CD4-positive, alpha-beta T cell treated with Interleukin-1 beta for 1 hour (primary cell): ENCODE data around the gene GPN1.
"Not testable (repeated sequence)": the region's sequence is repeated elsewhere in the genome, so short reads cannot be mapped to it uniquely, and the experiment has no call there.

Experiments used
- DNase-seq, 2 donors: peaks; one replicate each; pipeline ENCODE4 v3.0.0-alpha.2; 2020 to 2022

Gene GPN1

GRCh38 chr2:27628767-27629709 lies at the start of gene GPN1, which contains the start of gene CCDC121:
GPN1 (plus strand) TSS chr2:27629050; CDS start chr2:27629059, 9 bp downstream.
CCDC121 (minus strand) TSS chr2:27629012; CDS start chr2:27627799, 1,213 bp downstream.
- DNase-seq: peak; percentile 93

DNA sequence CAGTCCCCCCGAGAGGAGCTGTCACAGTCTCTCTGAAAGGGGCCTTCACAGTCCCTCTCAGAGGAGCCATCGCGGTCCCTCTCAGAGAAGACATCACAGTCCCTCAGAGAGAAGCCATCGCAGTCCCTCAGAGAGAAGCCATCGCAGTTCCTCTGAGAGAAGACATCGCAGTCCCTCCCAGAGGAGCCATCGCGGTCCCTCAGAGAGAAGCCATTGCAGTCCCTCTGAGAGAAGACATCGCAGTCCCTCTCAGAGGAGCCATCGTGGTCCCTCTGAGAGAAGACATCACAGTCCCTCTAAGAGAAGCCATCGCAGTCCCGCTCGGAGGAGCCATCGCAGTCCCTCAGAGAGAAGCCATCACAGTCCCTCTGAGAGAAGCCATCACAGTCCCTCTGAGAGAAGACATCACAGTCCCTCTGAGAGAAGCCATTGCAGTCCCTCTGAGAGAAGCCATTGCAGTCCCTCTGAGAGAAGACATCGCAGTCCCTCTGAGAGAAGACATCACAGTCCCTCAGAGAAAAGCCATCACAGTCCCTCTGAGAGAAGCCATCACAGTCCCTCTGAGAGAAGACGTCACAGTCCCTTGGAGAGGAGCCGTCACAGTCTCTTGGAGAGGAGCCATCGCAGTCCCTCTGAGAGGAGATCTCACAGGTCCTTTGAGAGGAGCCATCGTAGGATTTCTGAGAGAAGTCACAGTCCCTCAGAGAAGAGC lies 47.3 kb upstream of the GPN1 start:
- DNase-seq: no peak

DNA sequence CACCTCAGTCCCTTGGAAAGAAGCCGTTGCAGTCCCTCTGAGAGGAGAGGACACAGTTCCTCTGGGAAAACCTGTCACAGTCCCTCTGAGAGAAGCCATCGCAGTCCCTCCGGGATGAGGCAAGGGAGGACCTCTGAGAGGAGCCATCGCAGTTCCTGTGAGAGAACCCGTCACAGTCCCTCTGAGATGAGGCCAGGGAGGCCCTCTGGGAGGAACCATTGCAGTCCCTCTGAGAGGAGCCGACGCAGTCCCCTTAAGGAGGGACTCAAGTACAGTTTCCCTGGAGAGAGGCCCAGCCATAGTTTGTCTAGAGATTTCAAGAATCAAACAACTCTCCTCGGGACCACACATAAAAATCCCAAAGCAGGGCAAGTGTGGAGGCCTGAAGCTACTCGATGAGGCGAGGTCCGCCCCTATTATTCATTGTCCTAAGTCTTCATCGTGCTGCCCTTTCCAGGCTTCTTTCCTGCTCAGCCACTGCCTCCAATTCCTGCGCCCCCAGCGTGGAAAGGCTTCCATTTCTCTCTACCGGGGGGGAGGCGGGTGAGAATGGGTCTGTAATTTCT lies 46.6 kb upstream of the GPN1 start:
- DNase-seq: no peak

- DNase-seq: peak; percentile 86 to 91
Measured at GRCh38 chr2:27582695-27583389, 46.0 kb upstream of the GPN1 start, which contains the start of gene ZNF512. ZNF512 (plus strand) TSS chr2:27583042; CDS start chr2:27583113, 71 bp downstream.

DNA sequence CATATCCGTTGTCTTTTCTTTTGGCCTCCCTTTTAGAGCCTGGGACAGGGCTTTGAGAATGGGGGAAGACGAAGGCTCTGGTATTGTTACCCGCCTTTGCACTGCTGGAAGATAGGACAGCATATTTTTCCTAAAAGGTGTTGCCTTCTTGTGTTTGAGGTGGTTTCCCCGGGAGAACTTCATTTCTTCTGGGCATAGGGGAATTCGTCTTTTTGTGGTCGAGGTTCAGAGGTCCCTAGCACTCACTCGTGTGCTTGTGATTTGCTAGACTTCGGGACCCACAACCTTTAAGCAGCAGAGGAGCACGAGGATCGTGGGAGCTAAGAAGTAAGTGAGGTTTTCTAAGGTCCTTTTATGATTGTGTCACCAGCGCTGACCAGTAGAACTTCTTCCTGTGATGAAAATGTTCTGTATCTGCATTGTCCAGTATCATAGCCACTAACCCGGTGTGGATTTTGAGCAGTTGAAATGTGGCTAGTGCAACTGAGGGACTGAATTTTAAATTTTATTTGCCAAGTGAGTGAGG lies 45.4 kb upstream of the GPN1 start:
- DNase-seq: no peak

GRCh38 chr2:27584597-27584996 lies 44.3 kb upstream of the GPN1 start:
- DNase-seq: no peak

- DNase-seq: no peak
Measured at GRCh38 chr2:27587025-27587424, 41.8 kb upstream of the GPN1 start.

DNA sequence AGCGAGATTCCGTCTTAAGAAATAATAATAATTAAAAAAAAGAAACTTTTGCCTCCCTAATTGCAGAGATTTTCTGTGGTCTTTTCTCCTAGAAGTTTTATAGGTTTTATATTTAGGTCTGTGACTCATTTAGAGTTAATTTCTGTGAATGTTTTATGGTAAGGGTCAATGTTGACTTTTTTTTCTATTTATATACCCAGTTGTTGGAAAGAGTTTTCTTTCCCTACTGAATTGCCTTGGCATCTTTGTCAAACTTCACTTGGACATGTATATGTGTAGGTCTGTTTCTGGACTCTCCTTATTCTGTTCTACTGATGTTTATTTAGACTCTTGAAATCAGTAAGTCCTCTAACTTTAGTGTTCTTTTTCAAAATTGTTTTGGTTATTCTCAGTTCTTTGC lies 40.5 kb upstream of the GPN1 start:
- DNase-seq: no peak

- DNase-seq: no peak
Measured at GRCh38 chr2:27591745-27592144, 37.1 kb upstream of the GPN1 start.

GRCh38 chr2:27593240-27593639 lies 35.6 kb upstream of the GPN1 start:
- DNase-seq: no peak

DNA sequence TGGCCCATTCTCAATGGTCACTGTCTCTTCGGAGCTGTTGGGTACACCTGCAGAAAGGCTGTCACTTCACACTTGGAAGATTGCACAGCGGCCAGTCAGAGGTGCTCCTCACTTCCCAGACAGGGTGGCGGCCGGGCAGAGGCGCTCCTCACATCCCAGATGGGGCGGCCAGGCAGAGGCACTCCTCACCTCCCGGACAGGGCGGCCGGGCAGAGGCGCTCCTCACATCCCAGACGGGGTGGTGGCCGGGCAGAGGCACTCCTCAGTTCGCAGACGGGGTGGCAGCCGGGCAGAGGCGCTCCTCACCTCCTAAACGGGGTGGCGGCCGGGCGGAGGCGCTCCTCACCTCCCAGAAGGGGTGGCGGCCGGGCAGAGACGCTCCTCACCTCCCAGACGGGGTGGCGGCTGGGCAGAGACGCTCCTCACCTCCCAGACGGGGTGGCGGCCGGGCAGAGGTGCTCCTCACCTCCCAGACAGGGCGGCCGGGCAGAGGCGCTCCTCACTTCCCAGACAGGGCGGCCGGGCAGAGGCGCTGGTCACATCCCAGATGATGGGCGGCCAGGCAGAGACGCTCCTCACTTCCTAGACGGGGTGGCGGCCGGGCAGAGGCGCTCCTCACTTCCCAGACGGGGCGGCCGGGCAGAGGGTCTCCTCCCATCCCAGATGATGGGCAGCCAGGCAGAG lies 34.7 kb upstream of the GPN1 start:
- DNase-seq: not testable (repeated sequence)

- not testable (repeated sequence) for DNase-seq
Measured at GRCh38 chr2:27595412-27595811, 33.4 kb upstream of the GPN1 start.

- DNase-seq: no peak
Measured at GRCh38 chr2:27596627-27597026, 32.2 kb upstream of the GPN1 start.

GRCh38 chr2:27606611-27607010 lies 22.2 kb upstream of the GPN1 start:
- DNase-seq: no peak

- DNase-seq: no peak
Measured at GRCh38 chr2:27613985-27614384, 14.9 kb upstream of the GPN1 start.

DNA sequence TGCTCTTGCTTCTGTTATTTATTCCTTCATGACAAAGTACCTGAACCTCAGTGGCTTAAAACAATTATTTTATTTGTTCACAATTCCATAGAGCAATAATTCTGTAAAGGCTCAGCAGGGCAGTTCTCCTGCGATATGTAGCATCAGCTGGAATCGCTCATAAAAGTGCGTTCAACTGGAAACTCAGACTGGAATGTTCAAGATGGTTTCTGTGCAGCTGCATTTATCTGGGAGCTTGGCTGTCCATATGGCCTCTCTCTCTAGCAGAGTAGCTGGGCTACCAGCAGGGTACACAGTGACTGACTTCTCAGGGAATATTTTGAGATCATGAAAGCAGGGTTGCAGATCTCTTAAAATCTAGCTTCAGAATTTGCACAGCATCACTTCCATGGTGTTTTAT lies 13.5 kb upstream of the GPN1 start:
- DNase-seq: no peak

GRCh38 chr2:27621524-27621923 lies 7.3 kb upstream of the GPN1 start:
- no peak for DNase-seq

DNA sequence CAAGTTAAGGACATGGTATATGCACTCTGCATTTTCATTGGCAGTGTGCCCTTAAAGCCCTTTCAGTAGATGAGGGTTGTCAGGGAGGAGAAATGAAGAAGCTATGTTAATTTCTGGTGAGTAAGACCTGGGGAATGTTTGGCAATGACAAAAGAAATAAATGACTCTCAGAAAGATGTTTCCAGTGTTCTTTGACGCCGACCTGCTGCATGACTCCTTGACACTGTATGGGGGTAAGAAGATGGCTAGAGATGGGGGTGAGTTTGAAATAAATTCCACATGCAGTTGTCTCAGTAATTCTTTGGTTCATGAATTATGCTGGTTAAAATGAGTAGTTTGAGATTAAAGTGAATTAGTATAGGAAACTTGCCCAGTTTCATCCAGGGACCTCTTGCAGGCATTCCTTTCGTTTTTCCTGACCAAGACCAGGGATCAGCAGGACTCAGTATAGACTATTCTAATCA lies 5.9 kb upstream of the GPN1 start:
- no peak for DNase-seq

GRCh38 chr2:27624943-27625342 lies 3.9 kb upstream of the GPN1 start:
- DNase-seq: no peak

DNA sequence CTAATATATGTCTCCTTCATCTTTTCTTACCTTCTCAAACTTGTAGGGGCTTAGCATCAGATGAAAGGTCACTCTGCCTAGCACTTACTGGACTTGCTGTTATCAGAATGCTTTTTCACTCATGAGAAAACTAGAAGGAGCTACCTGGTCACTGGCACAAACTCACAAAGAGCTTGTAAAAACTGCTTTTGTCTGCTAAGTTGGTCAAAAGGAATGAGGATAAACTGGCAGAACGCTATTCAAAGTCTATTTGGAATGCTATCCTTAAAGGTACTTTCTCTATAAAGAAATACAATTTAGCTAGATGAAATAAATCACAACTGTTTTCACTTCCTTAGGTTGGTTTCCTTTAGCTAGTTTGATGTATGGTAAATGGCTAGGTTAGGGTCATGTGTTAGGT lies 2.5 kb upstream of the GPN1 start:
- DNase-seq: not testable (repeated sequence)

- not testable (repeated sequence) for DNase-seq
Measured at GRCh38 chr2:27626921-27627320, 1.9 kb upstream of the GPN1 start.
